HL-60/S4 treated with phorbol 12-myristate 13-acetate at 8.2 ng/mL for 4 days and 3 days (cell line): ENCODE results near the gene KLHL36.
"Not testable (repeated sequence)": the region's sequence is repeated elsewhere in the genome, so short reads cannot be mapped to it uniquely, and the experiment has no call there.

Experiments
- in situ Hi-C: fragments of 300-500 bp; cut with MboI; formaldehyde crosslinking; loops from 2 replicates; pipeline ENCODE4 v1.15.0; 2022; ENCODE audit warnings: low sequenced_read_pairs

The KLHL36 gene

GRCh38 chr16:84689111-84689510 lies 40.8 kb downstream of the KLHL36 start:
- in situ Hi-C loops, result no loop called here

- in situ Hi-C loops, result no loop called here
Observed at GRCh38 chr16:84690088-84690819, 41.9 kb downstream of the KLHL36 start.

GRCh38 chr16:84692451-84693214 lies 44.3 kb downstream of the KLHL36 start:
- in situ Hi-C loops, result no loop called here

- in situ Hi-C loops, result not testable (repeated sequence)
Observed at GRCh38 chr16:84693869-84694268, 45.6 kb downstream of the KLHL36 start.

GRCh38 chr16:84694980-84695379 lies 46.7 kb downstream of the KLHL36 start:
- in situ Hi-C loops, result no loop called here

- in situ Hi-C loops, result no loop called here
Observed at GRCh38 chr16:84699147-84699711, 50.9 kb downstream of the KLHL36 start.

- in situ Hi-C loops, result no loop called here
Observed at GRCh38 chr16:84699712-84700445, 51.6 kb downstream of the KLHL36 start, which contains the start of gene USP10. Gene USP10 (plus strand): TSS chr16:84700000. CDS start chr16:84700091, 91 bp downstream.

GRCh38 chr16:84700446-84701300 lies 52.4 kb downstream of the KLHL36 start:
- in situ Hi-C loops, result no loop called here

GRCh38 chr16:84703681-84704080 lies 55.4 kb downstream of the KLHL36 start:
- in situ Hi-C loops, result no loop called here

GRCh38 chr16:84704253-84704652 lies 55.9 kb downstream of the KLHL36 start:
- in situ Hi-C loops, result no loop called here

GRCh38 chr16:84706856-84707255 lies 58.5 kb downstream of the KLHL36 start:
- in situ Hi-C loops, result no loop called here

GRCh38 chr16:84709609-84710008 lies 61.3 kb downstream of the KLHL36 start:
- in situ Hi-C loops, result no loop called here

- in situ Hi-C loops, result no loop called here
Observed at GRCh38 chr16:84710686-84711085, 62.4 kb downstream of the KLHL36 start.
